ENCODE measurements around the gene IQCN. TPM values are rescaled to one million over a fixed set of nuclear protein-coding genes. Genes with fewer than 3 reads are reported as not detected.

IQCN gene
- total RNA-seq, 1 donor from 2014 or later, result 0.47 TPM

DNA sequence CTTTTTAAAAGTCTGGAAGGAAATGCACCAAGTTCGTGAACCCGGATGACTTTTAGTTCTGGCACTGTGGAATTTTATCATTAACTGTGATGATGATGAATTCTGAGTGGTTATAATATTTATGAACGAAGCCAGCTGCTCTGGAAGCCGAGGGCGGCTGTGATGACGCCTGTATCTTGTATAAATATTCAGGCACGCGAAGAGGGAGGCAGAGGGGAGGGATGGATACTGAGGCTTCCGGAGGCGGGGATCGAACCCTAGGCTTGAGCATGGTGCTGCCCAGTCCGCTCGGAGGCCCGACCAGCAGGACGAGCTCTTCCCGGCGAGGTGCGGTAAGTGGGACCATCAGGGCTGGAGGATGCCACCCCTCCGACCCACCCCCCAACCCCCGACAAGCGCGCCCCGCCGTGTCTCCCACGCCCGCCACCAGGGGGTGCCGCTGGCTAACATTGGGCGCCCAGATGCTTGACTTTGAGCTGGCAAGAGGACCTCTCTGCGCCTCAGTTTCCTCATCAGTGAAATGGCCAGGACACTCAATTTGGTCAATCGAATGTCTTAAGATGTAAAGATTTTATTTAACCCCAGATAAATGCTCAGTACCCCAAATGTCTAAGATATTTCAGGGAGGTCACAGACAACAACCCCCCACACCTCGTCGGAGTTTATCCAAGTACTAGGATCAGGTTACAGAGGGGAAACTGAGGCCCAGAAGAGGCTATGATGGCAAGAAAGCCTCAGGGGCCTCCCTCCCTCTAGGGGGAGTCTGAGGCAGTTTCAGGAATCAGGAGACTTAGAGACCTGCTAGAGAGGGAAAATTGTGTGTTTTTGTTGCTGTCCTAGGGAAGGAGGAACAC lies 65.9 kb downstream of the IQCN start:
- DNase-seq, result no peak

Small RNA genes within 50 kb of the gene (small RNA-seq; reads per million reads assigned to genes)
- gene MIR3188 (0.12 reads per million), gene RPL39P38 (not detected)

Other genes with a start within 250 kb of the IQCN start
- gene IL12RB1, start 187.5 kb downstream of the IQCN start, total RNA-seq, result 0.47 TPM
- gene MAST3, start 176.7 kb downstream of the IQCN start, total RNA-seq, result 5.0 TPM
- gene PIK3R2, start 121.3 kb downstream of the IQCN start, total RNA-seq, result 43.5 TPM
- 0.62 TPM for gene IFI30, start 100.6 kb downstream of the IQCN start, total RNA-seq
- gene MPV17L2, start 81.2 kb downstream of the IQCN start, total RNA-seq, result 7.8 TPM
- gene RAB3A, start 70.4 kb downstream of the IQCN start, total RNA-seq, result 50.4 TPM
- 0.47 TPM for gene PDE4C, start 48.0 kb downstream of the IQCN start, total RNA-seq
- gene JUND, start 7.2 kb upstream of the IQCN start, total RNA-seq, result 70.7 TPM
- 72.2 TPM for gene LSM4, start 48.6 kb upstream of the IQCN start, total RNA-seq
- gene PGPEP1, start 66.1 kb upstream of the IQCN start, total RNA-seq, result 14.2 TPM
- not detected for gene GDF15, start 111.7 kb upstream of the IQCN start, total RNA-seq
- gene LRRC25, start 123.2 kb upstream of the IQCN start, total RNA-seq, result 0.78 TPM
- 75.6 TPM for gene SSBP4, start 144.9 kb upstream of the IQCN start, total RNA-seq
- gene ISYNA1, start 163.7 kb upstream of the IQCN start, total RNA-seq, result 95.1 TPM
- gene ELL, start 247.6 kb upstream of the IQCN start, total RNA-seq, result 6.6 TPM

Measured in occipital lobe (tissue), 3 donors.